ENCODE measurements around the gene TMEM125.

Gene TMEM125

DNA sequence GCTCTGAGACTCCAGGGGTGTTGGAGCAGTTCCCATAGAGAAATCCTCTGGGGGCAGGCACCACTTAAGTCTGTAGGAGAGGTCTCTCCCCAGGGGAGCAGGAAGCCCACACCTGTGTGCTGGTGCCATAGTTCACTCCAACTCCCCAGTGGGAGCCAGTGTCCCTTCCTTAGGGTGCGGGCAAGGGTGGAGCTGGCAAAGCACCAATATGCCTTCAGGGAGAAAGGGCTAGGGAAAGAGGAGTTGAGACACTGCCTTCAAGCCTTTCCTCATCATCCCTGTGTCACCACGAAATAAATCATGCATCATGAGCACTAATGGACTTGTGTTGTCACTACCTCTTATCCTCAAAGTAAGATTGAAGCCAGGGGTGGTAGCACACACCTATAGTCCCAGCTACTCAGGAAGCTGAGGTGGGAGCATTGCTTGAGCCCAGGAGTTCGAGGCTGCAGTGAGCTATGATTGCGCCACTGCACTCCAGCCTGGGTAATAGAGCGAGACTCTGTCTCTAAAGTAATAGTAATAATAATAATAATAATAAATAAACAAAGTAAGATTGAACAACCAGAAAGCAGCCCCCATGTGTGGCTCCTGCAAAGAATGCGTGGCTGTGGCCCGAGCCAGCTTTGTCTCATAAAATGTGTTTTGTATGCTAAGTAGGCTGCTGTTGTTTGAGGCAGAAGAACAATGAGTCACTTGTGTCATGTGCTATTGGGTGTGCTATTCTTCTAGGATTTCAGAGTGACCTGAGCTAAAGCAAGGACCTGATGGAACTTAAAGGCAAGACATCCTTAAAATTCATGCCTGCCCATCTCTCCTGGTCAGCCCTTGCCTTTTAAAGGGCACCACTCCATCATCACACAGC lies 24.3 kb downstream of the TMEM125 start:
- Mint-ChIP-seq H3K4me1 (peaks cover 11% of the 10 kb centered on the region), H3K27me3 (ENCODE audit: low read depth) (no peaks in the 10 kb centered on the region), H3K36me3 (ENCODE audit: low read depth) (no peaks in the 10 kb centered on the region), H3K4me3 (no peak overlapping the region), H3K27ac (peak overlapping the region in 1 of 3 experiments; percentile 60), H3K9me3 (no peaks in the 10 kb centered on the region)
- TF ChIP-seq, protein P1, sequence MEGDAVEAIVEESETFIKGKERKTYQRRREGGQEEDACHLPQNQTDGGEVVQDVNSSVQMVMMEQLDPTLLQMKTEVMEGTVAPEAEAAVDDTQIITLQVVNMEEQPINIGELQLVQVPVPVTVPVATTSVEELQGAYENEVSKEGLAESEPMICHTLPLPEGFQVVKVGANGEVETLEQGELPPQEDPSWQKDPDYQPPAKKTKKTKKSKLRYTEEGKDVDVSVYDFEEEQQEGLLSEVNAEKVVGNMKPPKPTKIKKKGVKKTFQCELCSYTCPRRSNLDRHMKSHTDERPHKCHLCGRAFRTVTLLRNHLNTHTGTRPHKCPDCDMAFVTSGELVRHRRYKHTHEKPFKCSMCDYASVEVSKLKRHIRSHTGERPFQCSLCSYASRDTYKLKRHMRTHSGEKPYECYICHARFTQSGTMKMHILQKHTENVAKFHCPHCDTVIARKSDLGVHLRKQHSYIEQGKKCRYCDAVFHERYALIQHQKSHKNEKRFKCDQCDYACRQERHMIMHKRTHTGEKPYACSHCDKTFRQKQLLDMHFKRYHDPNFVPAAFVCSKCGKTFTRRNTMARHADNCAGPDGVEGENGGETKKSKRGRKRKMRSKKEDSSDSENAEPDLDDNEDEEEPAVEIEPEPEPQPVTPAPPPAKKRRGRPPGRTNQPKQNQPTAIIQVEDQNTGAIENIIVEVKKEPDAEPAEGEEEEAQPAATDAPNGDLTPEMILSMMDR (IDR thresholded peaks at IDR 0.05; ENCODE audit: unreplicated experiment in 3 of 3) = no peak

DNA sequence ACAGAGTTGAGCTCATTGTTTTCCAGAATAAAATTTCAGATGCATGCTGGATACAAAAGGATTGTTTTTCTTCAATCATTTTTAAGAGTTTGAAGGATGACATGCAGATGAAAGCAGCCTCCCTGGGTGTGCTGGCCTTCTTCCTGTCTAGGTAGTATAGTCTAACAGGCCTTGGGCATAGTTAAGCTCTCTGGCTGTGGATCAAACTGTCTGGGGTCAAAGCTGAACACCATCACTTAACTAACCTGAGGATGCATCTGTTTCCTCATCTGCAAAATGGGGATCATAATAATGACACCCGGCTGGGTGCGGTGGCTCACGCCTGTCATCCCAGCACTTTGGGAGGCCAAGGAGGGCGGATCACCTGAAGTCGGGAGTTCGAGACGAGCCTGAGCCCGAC lies 25.0 kb downstream of the TMEM125 start:
- Mint-ChIP-seq H3K4me3 (no peak overlapping the region), H3K36me3 (ENCODE audit: low read depth) (no peaks in the 10 kb centered on the region), H3K27ac (peak overlapping the region in 1 of 3 experiments; percentile 60), H3K4me1 (peaks cover 11% of the 10 kb centered on the region), H3K27me3 (ENCODE audit: low read depth) (no peaks in the 10 kb centered on the region), H3K9me3 (no peaks in the 10 kb centered on the region)
- TF ChIP-seq, protein P1 (IDR thresholded peaks at IDR 0.05; ENCODE audit: unreplicated experiment in 3 of 3) = no peak

DNA sequence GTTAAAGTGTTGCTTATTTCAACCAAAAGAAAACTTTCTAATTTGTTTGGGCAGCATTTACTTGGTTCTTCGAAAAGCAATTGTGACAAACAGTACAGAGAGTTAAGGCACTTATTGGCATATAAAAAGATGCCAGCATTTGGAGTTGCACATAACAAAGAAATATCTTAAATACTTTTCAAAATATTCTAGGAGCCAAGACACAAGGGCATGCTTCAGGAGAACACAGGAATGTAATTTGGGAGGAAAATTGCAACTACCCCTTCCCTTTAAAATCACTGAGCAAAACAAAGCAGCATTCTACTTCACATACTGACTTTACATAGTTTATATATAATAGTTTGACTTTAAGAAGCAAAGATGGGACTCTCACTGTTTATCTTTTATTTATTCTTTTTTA lies 26.4 kb downstream of the TMEM125 start:
- peak overlapping the region; percentile 85 to 93 (median 89) for H3K27ac Mint-ChIP-seq
- no peak overlapping the region for H3K4me3 Mint-ChIP-seq
- no peaks in the 10 kb centered on the region for H3K36me3 Mint-ChIP-seq (ENCODE audit: low read depth)
- TF ChIP-seq, protein P1 (IDR thresholded peaks at IDR 0.05; ENCODE audit: unreplicated experiment in 3 of 3) = no peak
- no peaks in the 10 kb centered on the region for H3K9me3 Mint-ChIP-seq
- peaks cover 11% of the 10 kb centered on the region for H3K4me1 Mint-ChIP-seq
- no peaks in the 10 kb centered on the region for H3K27me3 Mint-ChIP-seq (ENCODE audit: low read depth)

DNA sequence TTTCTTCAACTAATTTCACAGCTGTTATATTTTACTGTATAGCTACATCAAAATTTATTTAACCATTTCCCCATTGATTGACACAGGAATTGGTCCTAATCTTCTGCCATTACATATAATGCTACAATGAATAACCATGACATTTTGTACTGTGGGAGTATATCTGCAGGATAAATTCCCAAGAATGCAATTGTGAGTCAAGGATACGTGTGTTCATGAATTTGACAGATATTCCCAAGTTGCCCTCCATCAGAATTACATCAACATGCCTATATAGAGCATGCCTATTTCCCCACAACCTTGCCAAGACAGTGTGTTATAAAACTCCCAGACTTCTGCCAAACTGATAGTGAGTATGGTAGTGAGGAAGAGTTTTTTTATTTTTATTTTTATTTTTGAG lies 28.3 kb downstream of the TMEM125 start:
- Mint-ChIP-seq H3K4me3 (no peak overlapping the region), H3K4me1 (peaks cover 19% of the 10 kb centered on the region), H3K27me3 (ENCODE audit: low read depth) (no peaks in the 10 kb centered on the region), H3K27ac (peak overlapping the region in 1 of 3 experiments; percentile 34), H3K36me3 (ENCODE audit: low read depth) (no peaks in the 10 kb centered on the region), H3K9me3 (no peaks in the 10 kb centered on the region)
- TF ChIP-seq, protein P1 (IDR thresholded peaks at IDR 0.05; ENCODE audit: unreplicated experiment in 3 of 3) = no peak

DNA sequence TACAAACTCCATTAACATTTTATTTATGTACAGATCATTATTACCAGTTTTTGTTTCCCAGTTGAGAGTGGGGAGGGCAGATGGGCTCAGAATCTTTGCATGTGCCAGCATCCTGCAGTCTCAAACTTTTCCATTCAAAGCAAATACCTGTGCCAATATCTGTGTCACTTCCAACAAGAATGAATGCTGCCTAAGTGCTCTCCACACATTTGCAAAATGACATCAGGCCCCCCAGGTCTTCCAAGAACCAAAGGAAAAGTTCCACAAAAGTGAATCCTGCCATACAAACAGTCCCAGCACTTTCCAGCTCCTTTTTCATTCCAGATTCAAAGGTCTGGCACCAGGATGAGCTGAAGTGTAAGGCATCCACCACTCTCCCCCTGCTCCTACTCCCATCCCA lies 29.3 kb downstream of the TMEM125 start:
- TF ChIP-seq, protein P1 (IDR thresholded peaks at IDR 0.05; ENCODE audit: unreplicated experiment in 3 of 3) = no peak
- Mint-ChIP-seq H3K4me1 (peaks cover 23% of the 10 kb centered on the region), H3K4me3 (no peak overlapping the region), H3K36me3 (ENCODE audit: low read depth) (no peaks in the 10 kb centered on the region), H3K27ac (peak overlapping the region in 2 of 3 experiments; percentile 44 to 51), H3K27me3 (ENCODE audit: low read depth) (no peaks in the 10 kb centered on the region), H3K9me3 (no peaks in the 10 kb centered on the region)

Measured in nephron (organoid).